Measurements from ENCODE around the gene NBAS. TPM values are rescaled to one million over a fixed set of nuclear protein-coding genes. Genes with fewer than 3 reads are reported as not detected.

The NBAS gene
- total RNA-seq, 3 donors from 2014 or later (not counting 1 experiment from before 2014, with no cell fraction given), result 27.8 to 34.7 (median 29.2) TPM

GRCh38 chr2:15472876-15473275 lies 88.3 kb downstream of the NBAS start:
- DNase-seq (no peak), ATAC-seq (no peak)
- Histone ChIP-seq H3K27ac (ENCODE audit: low read length) (no peak overlapping the region), H3K4me3 (ENCODE audit: low read length) (no peak overlapping the region), H3K27me3 (ENCODE audit: control insufficient read depth, insufficient read depth, low read length) (no peaks in the 10 kb centered on the region), H3K9me3 (ENCODE audit: control insufficient read depth, insufficient read depth, low read length) (no peaks in the 10 kb centered on the region), H3K36me3 (ENCODE audit: control insufficient read depth, insufficient read depth, low read length) (peaks cover 30% of the 10 kb centered on the region), H3K4me1 (ENCODE audit: control insufficient read depth, insufficient read depth, low read length) (peaks cover 5% of the 10 kb centered on the region)
- intact Hi-C loops (cut with micrococcal nuclease), result no loop called here
- no peak overlapping the region for H3K4me3 Mint-ChIP-seq
- no peaks in the 10 kb centered on the region for H3K27me3 Mint-ChIP-seq (ENCODE audit: low read depth in 2 of 2)
- H3K4me1 Mint-ChIP-seq, result peaks cover 16% of the 10 kb centered on the region in 2 donors
- TF ChIP-seq CTCF (IDR thresholded peaks at IDR 0.05), result no peak
- H3K27ac Mint-ChIP-seq, result peak overlapping the region in 1 of 2 donors; percentile 48
- H3K36me3 Mint-ChIP-seq, result peaks cover 7% of the 10 kb centered on the region
- WGBS (ENCODE audit: insufficient coverage), result 94% methylated on average over 4 of the region's 4 CpGs
- H3K9me3 Mint-ChIP-seq, result peaks cover 0 to 2% of the 10 kb centered on the region in 2 donors

DNA sequence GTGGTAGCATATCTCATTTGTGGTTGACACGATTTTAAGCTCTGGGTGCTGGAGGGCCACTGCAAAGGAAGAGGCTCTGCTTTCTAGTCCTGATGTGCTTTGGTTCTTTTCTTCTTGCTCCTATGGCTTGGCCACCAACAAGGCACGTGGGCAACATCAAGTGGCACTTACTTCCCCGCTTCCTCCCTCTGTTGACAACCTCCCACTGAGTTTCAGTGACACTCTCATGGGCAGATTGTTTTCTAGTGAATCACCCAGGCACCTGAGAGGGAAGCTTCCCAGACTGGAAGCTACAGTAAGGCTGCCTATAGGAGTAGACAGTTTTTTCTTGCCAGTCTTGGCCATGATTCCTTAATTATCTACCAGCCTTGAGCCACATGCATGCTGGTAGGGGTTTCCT lies 89.0 kb downstream of the NBAS start:
- Histone ChIP-seq H3K4me1 (ENCODE audit: control insufficient read depth, insufficient read depth, low read length) (peaks cover 5% of the 10 kb centered on the region), H3K36me3 (ENCODE audit: control insufficient read depth, insufficient read depth, low read length) (peaks cover 35% of the 10 kb centered on the region), H3K4me3 (ENCODE audit: low read length) (no peak overlapping the region), H3K27me3 (ENCODE audit: control insufficient read depth, insufficient read depth, low read length) (no peaks in the 10 kb centered on the region), H3K9me3 (ENCODE audit: control insufficient read depth, insufficient read depth, low read length) (no peaks in the 10 kb centered on the region), H3K27ac (ENCODE audit: low read length) (no peak overlapping the region)
- ATAC-seq (no peak), DNase-seq (no peak)
- peak overlapping the region in 1 of 2 donors; percentile 48 for H3K27ac Mint-ChIP-seq
- no peaks in the 10 kb centered on the region for H3K27me3 Mint-ChIP-seq (ENCODE audit: low read depth in 2 of 2)
- peaks cover 0 to 2% of the 10 kb centered on the region in 2 donors for H3K9me3 Mint-ChIP-seq
- 54% methylated on average over 3 of the region's 3 CpGs for WGBS (ENCODE audit: insufficient coverage)
- peaks cover 7% of the 10 kb centered on the region for H3K36me3 Mint-ChIP-seq
- no peak overlapping the region for H3K4me3 Mint-ChIP-seq
- TF ChIP-seq CTCF (IDR thresholded peaks at IDR 0.05), result no peak
- peaks cover 16% of the 10 kb centered on the region in 2 donors for H3K4me1 Mint-ChIP-seq
- intact Hi-C loops (cut with micrococcal nuclease), result no loop called here

DNA sequence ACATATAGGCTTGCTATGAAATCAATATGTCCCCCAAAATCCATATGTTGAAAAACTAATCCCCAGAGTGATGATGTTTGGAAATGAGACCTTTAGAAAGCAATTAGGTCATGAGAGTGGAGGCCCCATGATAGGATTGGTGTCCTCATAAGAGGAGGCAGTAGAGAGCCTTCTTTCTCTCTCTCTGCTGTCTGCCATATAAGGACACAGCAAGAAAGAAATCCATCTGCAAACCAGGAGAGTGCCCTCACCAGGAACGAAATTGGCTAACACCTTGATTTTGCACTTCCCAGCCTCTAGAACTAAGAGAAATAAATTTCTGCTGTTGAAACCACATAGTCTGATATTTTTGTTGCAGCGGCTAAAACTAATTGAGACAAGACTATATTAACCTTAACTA lies 89.5 kb downstream of the NBAS start:
- Histone ChIP-seq H3K36me3 (ENCODE audit: control insufficient read depth, insufficient read depth, low read length) (peaks cover 38% of the 10 kb centered on the region), H3K9me3 (ENCODE audit: control insufficient read depth, insufficient read depth, low read length) (no peaks in the 10 kb centered on the region), H3K4me1 (ENCODE audit: control insufficient read depth, insufficient read depth, low read length) (peaks cover 5% of the 10 kb centered on the region), H3K4me3 (ENCODE audit: low read length) (no peak overlapping the region), H3K27me3 (ENCODE audit: control insufficient read depth, insufficient read depth, low read length) (no peaks in the 10 kb centered on the region), H3K27ac (ENCODE audit: low read length) (no peak overlapping the region)
- 73% methylated on average over 2 of the region's 2 CpGs for WGBS (ENCODE audit: insufficient coverage)
- TF ChIP-seq CTCF (IDR thresholded peaks at IDR 0.05), result no peak
- Mint-ChIP-seq H3K9me3 (peaks cover 0 to 2% of the 10 kb centered on the region in 2 donors), H3K27ac (peak overlapping the region in 1 of 2 donors; percentile 48), H3K4me1 (peaks cover 16% of the 10 kb centered on the region in 2 donors), H3K27me3 (ENCODE audit: low read depth in 2 of 2) (no peaks in the 10 kb centered on the region), H3K36me3 (peaks cover 7% of the 10 kb centered on the region), H3K4me3 (no peak overlapping the region)
- ATAC-seq (no peak), DNase-seq (no peak)
- intact Hi-C loops (cut with micrococcal nuclease), result no loop called here

DNA sequence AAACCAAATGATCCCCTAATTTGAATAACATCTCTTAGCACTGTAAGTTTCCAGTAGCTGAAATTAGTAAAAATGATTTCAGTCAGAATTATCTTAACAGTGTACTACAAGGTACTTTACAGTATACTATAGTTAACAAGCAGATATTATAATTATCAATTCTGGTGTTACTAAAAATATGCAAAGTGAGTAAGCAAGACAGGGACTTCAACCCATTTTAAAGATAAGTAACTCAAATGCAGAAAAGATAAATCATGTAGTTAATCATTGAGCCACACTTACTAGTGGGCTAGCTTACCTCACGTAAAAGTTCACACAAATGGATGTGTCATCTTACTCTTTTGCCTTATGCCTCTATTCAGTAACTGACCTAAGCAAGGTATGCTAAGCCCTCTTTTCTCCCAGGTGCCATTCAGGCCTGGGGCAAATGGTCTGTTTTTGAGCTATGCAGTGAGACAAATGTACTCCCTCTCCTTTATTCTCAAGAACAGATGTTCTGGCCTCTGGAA lies 101.0 kb downstream of the NBAS start:
- DNase-seq (no peak), ATAC-seq (no peak)
- Histone ChIP-seq H3K27ac (ENCODE audit: low read length) (no peak overlapping the region), H3K4me1 (ENCODE audit: control insufficient read depth, insufficient read depth, low read length) (no peaks in the 10 kb centered on the region), H3K9me3 (ENCODE audit: control insufficient read depth, insufficient read depth, low read length) (no peaks in the 10 kb centered on the region), H3K4me3 (ENCODE audit: low read length) (no peak overlapping the region), H3K36me3 (ENCODE audit: control insufficient read depth, insufficient read depth, low read length) (peaks cover 39% of the 10 kb centered on the region), H3K27me3 (ENCODE audit: control insufficient read depth, insufficient read depth, low read length) (no peaks in the 10 kb centered on the region)
- H3K4me3 Mint-ChIP-seq, result no peak overlapping the region
- no peak overlapping the region for H3K27ac Mint-ChIP-seq
- no peaks in the 10 kb centered on the region for H3K9me3 Mint-ChIP-seq
- H3K27me3 Mint-ChIP-seq (ENCODE audit: low read depth in 2 of 2), result no peaks in the 10 kb centered on the region
- H3K36me3 Mint-ChIP-seq, result peaks cover 3% of the 10 kb centered on the region
- TF ChIP-seq CTCF (IDR thresholded peaks at IDR 0.05), result no peak
- intact Hi-C loops (cut with micrococcal nuclease), result no loop called here
- 100% methylated on average over 1 of the region's 1 CpG for WGBS (ENCODE audit: insufficient coverage)
- no peaks in the 10 kb centered on the region for H3K4me1 Mint-ChIP-seq

Data from natural killer cell (primary cell).